ENCODE data around the gene MICAL2.

GRCh38 chr11:12202661-12203310 lies 92.4 kb downstream of the MICAL2 start:
- TF ChIP-seq POLR2AphosphoS5 (IDR thresholded peaks at IDR 0.05; ENCODE audit: borderline replicate concordance, low read depth, low read length) (no peak), EZH2 (IDR thresholded peaks at IDR 0.05) (no peak)
